ENCODE measurements around the gene DTNBP1.

DTNBP1 gene

GRCh38 chr6:15516923-15517560 lies 145.8 kb downstream of the DTNBP1 start:
- no peak overlapping the region for H3K4me3 ChIP-seq (ENCODE audit: low read length)
- no peak for DNase-seq (ENCODE audit: low read depth)
- no peak for TF ChIP-seq CTCF (conservative IDR thresholded peaks at IDR 0.05; ENCODE audit: low read length)

GRCh38 chr6:15516378-15516777 lies 146.4 kb downstream of the DTNBP1 start:
- DNase-seq (ENCODE audit: low read depth) = no peak
- no peak overlapping the region for H3K4me3 ChIP-seq (ENCODE audit: low read length)
- no peak for TF ChIP-seq CTCF (conservative IDR thresholded peaks at IDR 0.05; ENCODE audit: low read length)

- TF ChIP-seq CTCF (conservative IDR thresholded peaks at IDR 0.05; ENCODE audit: low read length) = no peak
- no peak for DNase-seq (ENCODE audit: low read depth)
- no peak overlapping the region for H3K4me3 ChIP-seq (ENCODE audit: low read length)
Observed at GRCh38 chr6:15515660-15516375, 147.0 kb downstream of the DTNBP1 start.

- no peak for TF ChIP-seq CTCF (conservative IDR thresholded peaks at IDR 0.05; ENCODE audit: low read length)
- no peak overlapping the region for H3K4me3 ChIP-seq (ENCODE audit: low read length)
- DNase-seq (ENCODE audit: low read depth) = no peak
Observed at GRCh38 chr6:15515226-15515625, 147.6 kb downstream of the DTNBP1 start.

- no peak for TF ChIP-seq CTCF (conservative IDR thresholded peaks at IDR 0.05; ENCODE audit: low read length)
- DNase-seq (ENCODE audit: low read depth) = no peak
- H3K4me3 ChIP-seq (ENCODE audit: low read length) = no peak overlapping the region
Observed at GRCh38 chr6:15513801-15514711, 148.8 kb downstream of the DTNBP1 start.

GRCh38 chr6:15513131-15513771 lies 149.6 kb downstream of the DTNBP1 start:
- DNase-seq (ENCODE audit: low read depth) = no peak
- TF ChIP-seq CTCF (conservative IDR thresholded peaks at IDR 0.05; ENCODE audit: low read length) = no peak
- H3K4me3 ChIP-seq (ENCODE audit: low read length) = no peak overlapping the region
